Activated CD4-positive, alpha-beta memory T cell treated with anti-CD3 and anti-CD28 coated beads for 36 hours (primary cell): Measurements from ENCODE around the gene CLDN7. TPM values are rescaled to one million over a fixed set of nuclear protein-coding genes. Genes with fewer than 3 reads are reported as not detected.
A peak's percentile ranks its signal among the peaks of the same experiment; 100 is the strongest.

Experiments
- microRNA-seq: library from miRNA; unstranded; fragments of <30 nt; microRNA quantifications from one replicate; pipeline ENCODE4 v1.2.0, GENCODE V29; 2022; ENCODE audit warnings: borderline number of aligned reads, borderline microRNAs expressed, borderline replicate concordance
- total RNA-seq, 2 experiments: library from RNA; stranded (reverse); gene quantifications; one replicate each; pipeline ENCODE4 v1.2.3, GENCODE V29; 2021

Gene CLDN7
- total RNA-seq, 2 experiments from 2014 or later = 1.5 to 1.6 TPM

Small RNA genes lying within 50 kb of the gene (microRNA-seq; reads per million reads assigned to microRNA genes)
- gene MIR324 = 2,764 reads per million, percentile 91 among the genes with 10 or more reads in this experiment

Other genes starting within 250 kb of the CLDN7 start
- gene RNASEK, start 249.9 kb downstream of the CLDN7 start, total RNA-seq = 100 to 1,000 TPM; 175 to 180 TPM
- 1 to 10 TPM in 1 of 2 experiments, under 1 TPM in 1; 0.53 to 1.3 TPM for gene BCL6B, start 239.4 kb downstream of the CLDN7 start, total RNA-seq
- gene SLC16A13, start 226.5 kb downstream of the CLDN7 start, total RNA-seq = 10 to 100 TPM; 10.4 to 10.7 TPM
- 1 to 10 TPM; 1.4 to 1.5 TPM for gene SLC16A11, start 218.4 kb downstream of the CLDN7 start, total RNA-seq
- gene CLEC10A, start 182.2 kb downstream of the CLDN7 start, total RNA-seq = not detected
- gene ASGR2, start 147.7 kb downstream of the CLDN7 start, total RNA-seq = not detected
- 1 to 10 TPM in 1 of 2 experiments, under 1 TPM in 1; 0.76 to 1.2 TPM for gene ASGR1, start 83.1 kb downstream of the CLDN7 start, total RNA-seq
- gene DLG4, start 42.6 kb downstream of the CLDN7 start, total RNA-seq = 1 to 10 TPM; 7.9 to 8.4 TPM
- 100 to 1,000 TPM; 332 to 340 TPM for gene ACADVL, start 42.5 kb downstream of the CLDN7 start, total RNA-seq
- 10 to 100 TPM; 44.7 to 48.2 TPM for gene DVL2, start 28.0 kb downstream of the CLDN7 start, total RNA-seq
- gene PHF23, start 23.0 kb downstream of the CLDN7 start, total RNA-seq = 10 to 100 TPM; 24.0 to 28.7 TPM
- 100 to 1,000 TPM; 188 to 199 TPM for gene GABARAP, start 20.0 kb downstream of the CLDN7 start, total RNA-seq
- 100 to 1,000 TPM; 155 to 164 TPM for gene CTDNEP1, start 10.7 kb downstream of the CLDN7 start, total RNA-seq
- gene ELP5, start 10.3 kb downstream of the CLDN7 start, total RNA-seq = 10 to 100 TPM; 49.6 to 52.4 TPM
- gene SLC2A4, start 19.2 kb upstream of the CLDN7 start, total RNA-seq = under 1 TPM; 0.15 to 0.19 TPM
- under 1 TPM; 0.70 to 0.83 TPM for gene YBX2, start 32.2 kb upstream of the CLDN7 start, total RNA-seq
- gene EIF5A, start 45.1 kb upstream of the CLDN7 start, total RNA-seq = 100 to 1,000 TPM; 774 to 776 TPM
- 10 to 100 TPM; 34.9 to 38.7 TPM for gene GPS2, start 52.9 kb upstream of the CLDN7 start, total RNA-seq
- 10 to 100 TPM; 26.9 to 29.3 TPM for gene NEURL4, start 66.9 kb upstream of the CLDN7 start, total RNA-seq
- 100 to 1,000 TPM; 391 to 405 TPM for gene ACAP1, start 74.1 kb upstream of the CLDN7 start, total RNA-seq
- 1 to 10 TPM; 2.6 to 2.8 TPM for gene KCTD11, start 89.7 kb upstream of the CLDN7 start, total RNA-seq
- not detected for gene TMEM95, start 92.7 kb upstream of the CLDN7 start, total RNA-seq
- gene TNK1, start 118.6 kb upstream of the CLDN7 start, total RNA-seq = 1 to 10 TPM; 3.7 to 4.4 TPM
- 10 to 100 TPM; 78.2 to 87.0 TPM for gene PLSCR3, start 132.0 kb upstream of the CLDN7 start, total RNA-seq
- gene TMEM256, start 141.6 kb upstream of the CLDN7 start, total RNA-seq = 10 to 100 TPM; 87.0 to 88.5 TPM
- 1 to 10 TPM; 9.0 to 9.9 TPM for gene NLGN2, start 145.4 kb upstream of the CLDN7 start, total RNA-seq
- not detected for gene SPEM1, start 157.8 kb upstream of the CLDN7 start, total RNA-seq
- not detected for gene SPEM2, start 163.1 kb upstream of the CLDN7 start, total RNA-seq
- not detected for gene SPEM3, start 166.4 kb upstream of the CLDN7 start, total RNA-seq
- gene TMEM102, start 173.0 kb upstream of the CLDN7 start, total RNA-seq = 10 to 100 TPM; 11.4 to 11.6 TPM
- 1 to 10 TPM; 1.0 to 2.1 TPM for gene FGF11, start 177.0 kb upstream of the CLDN7 start, total RNA-seq
- 1 to 10 TPM; 7.7 to 8.5 TPM for gene CHRNB1, start 182.6 kb upstream of the CLDN7 start, total RNA-seq
- gene ZBTB4, start 217.2 kb upstream of the CLDN7 start, total RNA-seq = 10 to 100 TPM; 16.5 to 16.7 TPM
- gene SLC35G6, start 219.0 kb upstream of the CLDN7 start, total RNA-seq = not detected
- gene POLR2A, start 221.9 kb upstream of the CLDN7 start, total RNA-seq = 100 to 1,000 TPM; 180 to 187 TPM